NCI-H1694 treated with DMSO at 0.1 percent for 48 hours (cell line): Measurements from ENCODE around the gene TP53TG3F.
"Not testable (repeated sequence)": the region's sequence is repeated elsewhere in the genome, so short reads cannot be mapped to it uniquely, and the experiment has no call there.

Experiments used
- DNase-seq: peaks from one replicate; lab custom pipeline; 2025; lab: John Stamatoyannopoulos, UW

The TP53TG3F gene

DNA sequence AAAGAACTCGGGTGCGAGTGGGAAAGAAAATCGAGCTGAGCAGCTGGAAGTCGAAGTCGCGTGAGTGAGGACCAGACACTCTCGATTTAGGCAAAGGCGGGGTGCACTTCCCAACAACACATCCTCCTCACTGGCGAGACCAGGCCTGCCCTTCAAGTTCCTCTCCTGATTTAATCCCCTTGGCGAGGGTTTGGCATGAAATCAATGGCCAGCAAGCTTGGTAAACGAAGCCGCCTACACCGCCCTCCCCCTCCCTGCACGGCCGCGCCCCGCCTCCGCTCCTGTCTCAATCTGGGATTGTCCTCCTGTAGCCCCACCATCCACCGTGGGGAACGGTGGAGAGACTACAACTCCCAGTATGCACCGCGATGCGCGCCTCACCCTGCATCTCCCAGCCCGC lies at the start of gene TP53TG3F:
Gene TP53TG3F (plus strand): TSS at position 301 of the 400 bp plus-strand sequence. CDS start 68 bp downstream, at position 369.
- not testable (repeated sequence) for DNase-seq

DNA sequence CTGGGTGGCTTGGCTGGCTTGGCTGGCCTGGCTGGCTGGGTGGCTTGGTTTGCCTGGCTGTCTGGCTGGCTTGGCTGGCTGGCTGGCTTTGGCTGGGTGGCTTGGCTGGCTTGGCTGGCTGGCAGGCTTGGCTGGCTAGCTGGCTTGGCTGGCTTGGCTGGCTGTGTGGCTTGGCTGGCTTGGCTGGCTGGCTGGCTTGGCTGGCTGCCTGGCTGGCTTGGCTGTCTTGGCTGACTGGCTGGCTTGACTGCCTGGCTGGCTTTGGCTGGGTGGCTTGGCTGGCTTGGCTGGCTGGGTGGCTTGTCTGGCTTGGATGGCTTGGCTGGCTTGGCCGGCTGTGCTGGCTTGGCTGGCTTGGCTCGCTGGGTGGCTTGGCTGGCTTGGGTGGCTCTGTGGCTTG lies 32.2 kb downstream of the TP53TG3F start:
- DNase-seq: not testable (repeated sequence)

DNA sequence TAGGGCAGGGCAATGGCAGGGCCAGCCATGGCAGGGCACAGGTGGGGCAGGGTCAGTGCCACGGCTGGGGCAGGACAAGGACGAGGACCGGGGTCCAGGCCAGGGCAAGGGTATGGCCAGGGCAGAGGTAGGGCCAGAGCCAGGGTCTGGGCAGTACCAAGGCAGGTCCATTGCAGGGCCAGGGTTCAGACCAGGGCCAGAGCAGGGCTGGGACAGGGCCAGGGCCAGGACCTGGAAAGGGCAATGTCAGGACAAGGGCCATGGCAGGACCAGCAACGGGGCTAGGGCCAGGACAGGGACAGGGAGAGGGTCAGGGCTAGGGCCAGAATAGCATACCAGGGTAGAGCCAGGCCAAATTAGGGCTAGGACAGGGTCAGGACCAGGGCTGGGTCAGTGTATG lies 47.8 kb downstream of the TP53TG3F start:
- not testable (repeated sequence) for DNase-seq

- DNase-seq: not testable (repeated sequence)
Observed at GRCh38 chr16:33509070-33509469, 49.7 kb downstream of the TP53TG3F start.

DNA sequence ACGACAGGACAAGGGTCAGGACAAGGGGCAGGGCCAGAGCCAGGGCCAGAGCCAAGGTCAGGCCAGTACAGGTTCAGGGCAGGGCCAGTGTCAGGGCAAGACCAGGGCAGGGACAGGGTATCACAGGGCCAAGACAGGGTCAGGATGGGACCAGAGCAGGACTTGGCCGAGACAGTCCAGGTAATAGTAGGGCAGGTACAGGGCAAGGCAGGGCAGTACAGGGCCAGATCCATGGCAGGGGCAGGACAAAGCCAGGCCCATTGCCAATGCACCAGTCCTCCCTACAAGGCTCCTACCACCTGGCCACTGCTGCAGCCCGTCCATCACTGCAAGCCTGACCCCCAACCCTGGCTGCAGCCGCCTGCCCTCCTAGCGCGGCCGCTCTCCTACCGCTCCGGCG lies 50.5 kb downstream of the TP53TG3F start:
- DNase-seq: not testable (repeated sequence)
